Central memory CD8-positive, alpha-beta T cell (primary cell): ENCODE results near the gene TCF7.
A peak's percentile ranks its signal among the peaks of the same experiment; 100 is the strongest.

Experiments used
- ATAC-seq: fragments of 150-1000 bp; cut with Tn5 transposase; replicated peaks from 2 replicates; pipeline ENCODE4 v1.10.0; 2022; ENCODE audit warnings: mild to moderate bottlenecking, moderate FRiP score, moderate number of reproducible peaks; ENCODE audit not compliant: poor library complexity, severe bottlenecking; ENCODE audit errors: extremely low read depth
- DNase-seq, 2 donors: peaks; one replicate each; pipeline ENCODE4 v3.0.0; 2021; ENCODE audit warnings: low spot score in 2 of 2
- H3K27ac Mint-ChIP-seq: one replicate; pipeline ENCODE4 v1.8.0; 2022; ENCODE audit warnings: low read depth, mild to moderate bottlenecking, moderate library complexity, mixed read lengths
- H3K27me3 Mint-ChIP-seq: one replicate; pipeline ENCODE4 v1.8.0; 2022; ENCODE audit warnings: mixed read lengths
- H3K36me3 Mint-ChIP-seq: one replicate; pipeline ENCODE4 v1.8.0; 2022; ENCODE audit warnings: mild to moderate bottlenecking, moderate library complexity, mixed read lengths; ENCODE audit not compliant: insufficient read depth
- H3K4me1 Mint-ChIP-seq: one replicate; pipeline ENCODE4 v1.8.0; 2022; ENCODE audit warnings: mixed read lengths
- H3K4me3 Mint-ChIP-seq: one replicate; pipeline ENCODE4 v1.8.0; 2022; ENCODE audit warnings: mild to moderate bottlenecking, moderate library complexity, mixed read lengths
- H3K9me3 Mint-ChIP-seq: one replicate; pipeline ENCODE4 v1.8.0; 2022; ENCODE audit warnings: mixed read lengths

Gene TCF7

GRCh38 chr5:134095887-134096589 is 18.4 kb upstream of the TCF7 start:
- H3K4me3 Mint-ChIP-seq, result no peak overlapping the region
- H3K27me3 Mint-ChIP-seq, result no peaks in the 10 kb centered on the region
- DNase-seq (no peak), ATAC-seq (no peak)
- peaks cover 47% of the 10 kb centered on the region for H3K4me1 Mint-ChIP-seq
- H3K27ac Mint-ChIP-seq, result no peak overlapping the region
- H3K9me3 Mint-ChIP-seq, result no peaks in the 10 kb centered on the region
- peaks cover 8% of the 10 kb centered on the region for H3K36me3 Mint-ChIP-seq

- Mint-ChIP-seq H3K27ac (peak overlapping the region; percentile 49), H3K9me3 (no peaks in the 10 kb centered on the region), H3K4me1 (peaks cover 42% of the 10 kb centered on the region), H3K27me3 (no peaks in the 10 kb centered on the region), H3K4me3 (no peak overlapping the region), H3K36me3 (peaks cover 8% of the 10 kb centered on the region)
- ATAC-seq (no peak), DNase-seq (no peak)
Observed at GRCh38 chr5:134097211-134097749, 17.2 kb upstream of the TCF7 start.

- Mint-ChIP-seq H3K4me3 (no peak overlapping the region), H3K4me1 (peaks cover 43% of the 10 kb centered on the region), H3K27ac (peak overlapping the region; percentile 75), H3K27me3 (no peaks in the 10 kb centered on the region), H3K36me3 (peaks cover 8% of the 10 kb centered on the region), H3K9me3 (no peaks in the 10 kb centered on the region)
- DNase-seq (no peak), ATAC-seq (no peak)
Observed at GRCh38 chr5:134098690-134099089, 15.8 kb upstream of the TCF7 start.

- H3K27ac Mint-ChIP-seq, result peak overlapping the region; percentile 75
- peaks cover 8% of the 10 kb centered on the region for H3K36me3 Mint-ChIP-seq
- ATAC-seq, result no peak
- peaks cover 48% of the 10 kb centered on the region for H3K4me1 Mint-ChIP-seq
- no peak for DNase-seq
- H3K27me3 Mint-ChIP-seq, result no peaks in the 10 kb centered on the region
- H3K9me3 Mint-ChIP-seq, result no peaks in the 10 kb centered on the region
- H3K4me3 Mint-ChIP-seq, result peak overlapping the region; percentile 8
Observed at GRCh38 chr5:134099288-134099872, 15.1 kb upstream of the TCF7 start.

- Mint-ChIP-seq H3K36me3 (peaks cover 8% of the 10 kb centered on the region), H3K4me1 (peaks cover 53% of the 10 kb centered on the region), H3K27me3 (no peaks in the 10 kb centered on the region), H3K4me3 (peak overlapping the region; percentile 55), H3K27ac (peak overlapping the region; percentile 75), H3K9me3 (no peaks in the 10 kb centered on the region)
- DNase-seq (no peak), ATAC-seq (no peak)
Observed at GRCh38 chr5:134099939-134100282, 14.6 kb upstream of the TCF7 start.

- peak; percentile 90 for ATAC-seq
- Mint-ChIP-seq H3K9me3 (no peaks in the 10 kb centered on the region), H3K27me3 (no peaks in the 10 kb centered on the region), H3K4me1 (peaks cover 59% of the 10 kb centered on the region), H3K36me3 (peaks cover 10% of the 10 kb centered on the region), H3K4me3 (peak overlapping the region; percentile 55), H3K27ac (peak overlapping the region; percentile 75)
- peak; percentile 62 to 78 for DNase-seq
Observed at GRCh38 chr5:134100283-134101091, 14.0 kb upstream of the TCF7 start.

GRCh38 chr5:134101686-134102439 is 12.6 kb upstream of the TCF7 start:
- H3K9me3 Mint-ChIP-seq, result no peaks in the 10 kb centered on the region
- peaks cover 66% of the 10 kb centered on the region for H3K4me1 Mint-ChIP-seq
- H3K27me3 Mint-ChIP-seq, result no peaks in the 10 kb centered on the region
- no peak overlapping the region for H3K4me3 Mint-ChIP-seq
- H3K36me3 Mint-ChIP-seq, result peaks cover 10% of the 10 kb centered on the region
- H3K27ac Mint-ChIP-seq, result peak overlapping the region; percentile 65
- DNase-seq, result peak; percentile 63 to 75
- ATAC-seq, result no peak

- H3K27ac Mint-ChIP-seq, result peak overlapping the region; percentile 97
- no peaks in the 10 kb centered on the region for H3K9me3 Mint-ChIP-seq
- DNase-seq (no peak), ATAC-seq (no peak)
- H3K4me1 Mint-ChIP-seq, result peaks cover 75% of the 10 kb centered on the region
- H3K27me3 Mint-ChIP-seq, result no peaks in the 10 kb centered on the region
- peaks cover 10% of the 10 kb centered on the region for H3K36me3 Mint-ChIP-seq
- H3K4me3 Mint-ChIP-seq, result peak overlapping the region; percentile 60
Observed at GRCh38 chr5:134103397-134103796, 11.1 kb upstream of the TCF7 start.

GRCh38 chr5:134103998-134104654 is 10.4 kb upstream of the TCF7 start:
- ATAC-seq, result no peak
- Mint-ChIP-seq H3K27ac (peak overlapping the region; percentile 97), H3K4me1 (peaks cover 75% of the 10 kb centered on the region)

GRCh38 chr5:134106991-134107701 is 7.3 kb upstream of the TCF7 start:
- H3K4me1 Mint-ChIP-seq, result peaks cover 75% of the 10 kb centered on the region
- no peak overlapping the region for H3K4me3 Mint-ChIP-seq

More at GRCh38 chr5:134103998-134104654, 10.4 kb upstream of the TCF7 start:
- Mint-ChIP-seq H3K27me3 (no peaks in the 10 kb centered on the region), H3K4me3 (peak overlapping the region; percentile 77), H3K36me3 (peaks cover 9% of the 10 kb centered on the region), H3K9me3 (no peaks in the 10 kb centered on the region)
- no peak for DNase-seq

GRCh38 chr5:134107779-134108178 is 6.7 kb upstream of the TCF7 start:
- no peaks in the 10 kb centered on the region for H3K9me3 Mint-ChIP-seq
- DNase-seq, result no peak
- no peak overlapping the region for H3K27ac Mint-ChIP-seq
- peaks cover 8% of the 10 kb centered on the region for H3K36me3 Mint-ChIP-seq
- no peak for ATAC-seq
- H3K27me3 Mint-ChIP-seq, result no peaks in the 10 kb centered on the region
- no peak overlapping the region for H3K4me3 Mint-ChIP-seq
- H3K4me1 Mint-ChIP-seq, result peaks cover 77% of the 10 kb centered on the region

More at GRCh38 chr5:134106991-134107701, 7.3 kb upstream of the TCF7 start:
- no peaks in the 10 kb centered on the region for H3K9me3 Mint-ChIP-seq
- H3K36me3 Mint-ChIP-seq, result peaks cover 8% of the 10 kb centered on the region
- no peak overlapping the region for H3K27ac Mint-ChIP-seq
- H3K27me3 Mint-ChIP-seq, result no peaks in the 10 kb centered on the region
- ATAC-seq (no peak), DNase-seq (no peak)
